Loucy (cell line): ENCODE results near the gene TTBK2.

Source experiments
- H2AFZ ChIP-seq: fragments of 200-600 bp; sonication (generic); 2 replicates; pipeline ENCODE4 v1.6.0; 2016; ENCODE audit warnings: antibody characterized with exemption, mild to moderate bottlenecking, low read length, moderate library complexity
- H3F3A ChIP-seq: fragments of 200-600 bp; 2 replicates; pipeline ENCODE4 v1.6.0; 2016; ENCODE audit warnings: antibody characterized with exemption, low read depth, mild to moderate bottlenecking
- H3K27me3 ChIP-seq: fragments of 200-600 bp; sonication (generic); 2 replicates; pipeline ENCODE4 v1.6.1; 2014; ENCODE audit warnings: low read length, mild to moderate bottlenecking; ENCODE audit not compliant: insufficient read depth, poor library complexity, severe bottlenecking
- H3K36me3 ChIP-seq: fragments of 200-600 bp; sonication (generic); 2 replicates; pipeline ENCODE4 v1.6.1; 2016; ENCODE audit warnings: low read length; ENCODE audit not compliant: insufficient read depth
- H3K4me1 ChIP-seq: fragments of 200-600 bp; sonication (generic); 2 replicates; pipeline ENCODE4 v1.5.1; 2014; ENCODE audit warnings: low read length, mild to moderate bottlenecking; ENCODE audit not compliant: insufficient read depth, poor library complexity, severe bottlenecking
- H3K4me2 ChIP-seq: fragments of 200-600 bp; sonication (generic); 2 replicates; pipeline ENCODE4 v1.6.0; 2014; ENCODE audit warnings: antibody characterized with exemption, low read length, low read depth, mild to moderate bottlenecking; ENCODE audit not compliant: poor library complexity, severe bottlenecking
- H3K4me3 ChIP-seq: fragments of 200-600 bp; sonication (generic); 2 replicates; pipeline ENCODE4 v1.5.1; 2014; ENCODE audit warnings: low read length, mild to moderate bottlenecking, mixed read lengths; ENCODE audit not compliant: poor library complexity, severe bottlenecking
- H3K79me2 ChIP-seq: fragments of 200-600 bp; sonication (generic); 2 replicates; pipeline ENCODE4 v1.6.1; 2014; ENCODE audit warnings: low read length; ENCODE audit not compliant: insufficient read depth
- H3K9ac ChIP-seq: fragments of 200-600 bp; sonication (generic); 2 replicates; pipeline ENCODE4 v1.6.0; 2014; ENCODE audit warnings: mild to moderate bottlenecking, low read depth, low read length, moderate library complexity; ENCODE audit not compliant: poor library complexity, severe bottlenecking
- H3K9me2 ChIP-seq: fragments of 200-600 bp; sonication (generic); replicated peaks from 2 replicates; pipeline ENCODE4 v1.6.1; 2016; ENCODE audit warnings: low read depth, low read length, mixed read lengths
- H3K9me3 ChIP-seq: fragments of 200-600 bp; sonication (generic); 2 replicates; pipeline ENCODE4 v1.6.1; 2014; ENCODE audit warnings: mild to moderate bottlenecking, antibody characterized with exemption, low read length, low read depth; ENCODE audit not compliant: insufficient read depth
- H4K20me1 ChIP-seq: fragments of 200-600 bp; sonication (generic); 2 replicates; pipeline ENCODE4 v1.6.0; 2014; ENCODE audit warnings: antibody characterized with exemption, low read length, mild to moderate bottlenecking; ENCODE audit not compliant: insufficient read depth, poor library complexity, severe bottlenecking
- EZH2phosphoT487 ChIP-seq: fragments of 200-600 bp; IDR thresholded peaks from 2 replicates; pipeline ENCODE4 v1.6.1; 2018; ENCODE audit warnings: antibody characterized with exemption, mild to moderate bottlenecking, moderate library complexity, borderline replicate concordance
- TF ChIP-seq, protein P1 (sequence below): fragments of 200-600 bp; sonication (generic); conservative IDR thresholded peaks from 2 replicates; pipeline ENCODE4 v1.5.1; 2014; ENCODE audit warnings: mild to moderate bottlenecking, antibody characterized with exemption, low read length

TTBK2 gene

DNA sequence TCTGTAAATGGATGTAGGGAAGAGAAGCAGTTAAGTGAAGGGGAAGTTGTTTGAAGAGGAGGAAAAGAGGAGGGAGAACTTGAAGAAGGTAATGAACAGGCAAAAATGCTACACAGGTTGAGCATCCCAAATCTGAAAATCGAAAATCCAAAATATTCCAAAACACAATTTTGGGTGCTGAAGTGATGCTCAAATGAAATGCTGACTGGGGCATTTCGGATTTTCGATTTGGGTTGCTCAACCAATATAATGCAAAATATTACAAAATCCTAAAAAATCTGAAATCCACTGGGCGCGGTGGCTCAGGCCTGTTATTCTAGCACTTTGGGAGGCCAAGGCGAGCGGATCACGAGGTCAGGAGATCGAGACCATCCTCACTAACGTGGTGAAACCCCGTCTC lies 121.8 kb downstream of the TTBK2 start:
- Histone ChIP-seq H3K4me3 (no peak overlapping the region), H2AFZ (no peak overlapping the region), H3K4me2 (no peak overlapping the region), H3K27me3 (no peaks in the 10 kb centered on the region), H3K9ac (no peak overlapping the region), H3K9me2 (no peaks in the 10 kb centered on the region), H3K9me3 (no peaks in the 10 kb centered on the region), H3K36me3 (peaks cover 19% of the 10 kb centered on the region; the same call in 1 of the 2 replicates), H3F3A (no peaks in the 10 kb centered on the region), H3K79me2 (no peaks in the 10 kb centered on the region), H4K20me1 (no peaks in the 10 kb centered on the region), H3K4me1 (peaks cover 15% of the 10 kb centered on the region)
- TF ChIP-seq EZH2phosphoT487: no peak
- TF ChIP-seq, protein P1, sequence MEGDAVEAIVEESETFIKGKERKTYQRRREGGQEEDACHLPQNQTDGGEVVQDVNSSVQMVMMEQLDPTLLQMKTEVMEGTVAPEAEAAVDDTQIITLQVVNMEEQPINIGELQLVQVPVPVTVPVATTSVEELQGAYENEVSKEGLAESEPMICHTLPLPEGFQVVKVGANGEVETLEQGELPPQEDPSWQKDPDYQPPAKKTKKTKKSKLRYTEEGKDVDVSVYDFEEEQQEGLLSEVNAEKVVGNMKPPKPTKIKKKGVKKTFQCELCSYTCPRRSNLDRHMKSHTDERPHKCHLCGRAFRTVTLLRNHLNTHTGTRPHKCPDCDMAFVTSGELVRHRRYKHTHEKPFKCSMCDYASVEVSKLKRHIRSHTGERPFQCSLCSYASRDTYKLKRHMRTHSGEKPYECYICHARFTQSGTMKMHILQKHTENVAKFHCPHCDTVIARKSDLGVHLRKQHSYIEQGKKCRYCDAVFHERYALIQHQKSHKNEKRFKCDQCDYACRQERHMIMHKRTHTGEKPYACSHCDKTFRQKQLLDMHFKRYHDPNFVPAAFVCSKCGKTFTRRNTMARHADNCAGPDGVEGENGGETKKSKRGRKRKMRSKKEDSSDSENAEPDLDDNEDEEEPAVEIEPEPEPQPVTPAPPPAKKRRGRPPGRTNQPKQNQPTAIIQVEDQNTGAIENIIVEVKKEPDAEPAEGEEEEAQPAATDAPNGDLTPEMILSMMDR: no peak

DNA sequence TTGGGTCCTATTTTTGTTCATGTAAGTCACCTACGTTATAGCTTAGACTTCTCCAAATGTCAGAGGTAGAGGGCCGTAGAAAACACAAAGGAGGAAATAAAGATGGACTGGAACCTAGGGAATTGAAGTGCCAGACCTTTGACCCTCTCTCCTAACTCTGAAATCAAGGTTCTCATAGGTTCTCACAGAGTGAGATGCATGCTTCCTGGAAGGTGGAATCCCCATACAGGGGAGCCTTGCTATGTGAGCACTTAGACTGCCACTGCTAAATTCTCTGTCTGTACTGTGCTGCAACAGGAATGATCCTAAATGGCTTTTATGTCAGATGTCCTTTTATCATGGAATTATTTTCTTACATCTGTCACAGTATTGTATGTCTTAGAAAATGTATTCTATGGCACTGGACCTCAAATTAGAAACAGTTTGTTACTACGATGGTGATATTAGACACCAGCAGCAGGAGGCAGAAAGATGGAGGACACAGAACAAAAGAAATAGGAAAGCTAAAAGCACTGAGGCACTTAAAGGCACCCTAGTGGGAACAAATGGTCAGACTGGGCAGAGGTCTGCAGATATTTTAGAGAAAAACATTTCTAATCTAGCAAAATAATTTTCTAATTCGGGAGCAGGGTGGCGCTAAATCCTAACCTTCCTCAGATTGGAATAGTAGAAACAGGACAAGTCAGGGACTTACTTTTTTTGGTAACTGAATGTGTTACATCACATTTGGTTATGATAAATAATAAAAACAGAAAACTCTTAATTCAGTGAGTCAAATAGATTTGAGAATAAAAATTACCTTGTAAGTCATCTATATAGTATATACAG lies 123.4 kb downstream of the TTBK2 start:
- Histone ChIP-seq H3K9me3 (no peaks in the 10 kb centered on the region), H3K9me2 (no peaks in the 10 kb centered on the region), H3K4me2 (peak overlapping the region; percentile 19), H3K4me1 (peaks cover 15% of the 10 kb centered on the region), H3F3A (no peaks in the 10 kb centered on the region), H3K9ac (no peak overlapping the region), H3K4me3 (no peak overlapping the region), H4K20me1 (no peaks in the 10 kb centered on the region), H3K36me3 (peaks cover 12% of the 10 kb centered on the region; the same call in 1 of the 2 replicates), H3K79me2 (no peaks in the 10 kb centered on the region), H3K27me3 (no peaks in the 10 kb centered on the region), H2AFZ (no peak overlapping the region)
- TF ChIP-seq, protein P1: peak; percentile 43
- TF ChIP-seq EZH2phosphoT487: no peak

DNA sequence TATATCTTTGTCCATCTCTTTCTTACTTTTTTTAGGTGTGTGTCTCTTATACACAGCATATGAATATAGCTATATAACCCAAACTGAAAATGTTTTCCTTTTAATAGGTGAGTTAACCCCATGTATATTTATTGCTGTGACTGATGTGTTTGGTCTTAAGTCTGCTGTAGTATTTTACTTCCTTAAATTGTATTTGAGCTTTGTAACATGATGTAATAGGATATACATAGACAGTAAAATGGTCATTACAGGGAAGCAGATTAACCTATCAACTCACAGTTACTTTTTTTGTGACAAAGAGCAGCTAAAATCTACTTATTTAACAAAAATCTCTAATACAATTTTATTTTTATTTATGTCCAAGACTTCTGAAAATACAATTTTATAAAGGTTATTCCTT lies 131.9 kb downstream of the TTBK2 start:
- no peak overlapping the region for H3K9ac ChIP-seq
- no peaks in the 10 kb centered on the region for H3K9me3 ChIP-seq
- no peaks in the 10 kb centered on the region for H4K20me1 ChIP-seq
- H3K27me3 ChIP-seq: no peaks in the 10 kb centered on the region
- H3K36me3 ChIP-seq: peaks cover 5% of the 10 kb centered on the region; the same call in 1 of the 2 replicates
- no peaks in the 10 kb centered on the region for H3K4me1 ChIP-seq
- TF ChIP-seq, protein P1: no peak
- TF ChIP-seq EZH2phosphoT487: no peak
- H3K79me2 ChIP-seq: no peaks in the 10 kb centered on the region
- no peak overlapping the region for H3K4me3 ChIP-seq
- no peaks in the 10 kb centered on the region for H3K9me2 ChIP-seq
- no peak overlapping the region for H3K4me2 ChIP-seq
- no peak overlapping the region for H2AFZ ChIP-seq
- no peaks in the 10 kb centered on the region for H3F3A ChIP-seq
